OCI-LY1 (cell line): ENCODE results near the gene ANKRD11.

Source experiments
- H2AFZ ChIP-seq: fragments of 200-600 bp; sonication (generic), shearing (Covaris generic); 2 replicates; pipeline ENCODE4 v1.6.0; 2014; ENCODE audit warnings: antibody characterized with exemption, mild to moderate bottlenecking, low read length
- H3F3A ChIP-seq: fragments of 200-600 bp; sonication (generic), shearing (Covaris generic); 2 replicates; pipeline ENCODE4 v1.6.0; 2014; ENCODE audit warnings: mild to moderate bottlenecking, antibody characterized with exemption, low read length, moderate library complexity; ENCODE audit not compliant: insufficient read depth
- H3K27ac ChIP-seq: fragments of 200-600 bp; sonication (generic); 2 replicates; pipeline ENCODE4 v1.5.1; 2014; ENCODE audit warnings: low read length, mixed run types, mild to moderate bottlenecking, low read depth; ENCODE audit not compliant: poor library complexity, severe bottlenecking
- H3K27me3 ChIP-seq: fragments of 200-600 bp; sonication (generic); 2 replicates; pipeline ENCODE4 v1.6.0; 2014; ENCODE audit warnings: antibody characterized with exemption, mild to moderate bottlenecking, low read length, moderate library complexity; ENCODE audit not compliant: insufficient read depth
- H3K36me3 ChIP-seq: fragments of 200-600 bp; sonication (generic); 2 replicates; pipeline ENCODE4 v1.6.1; 2014; ENCODE audit warnings: mild to moderate bottlenecking, antibody characterized with exemption, low read length, moderate library complexity, mixed read lengths; ENCODE audit not compliant: insufficient read depth
- H3K4me1 ChIP-seq: fragments of 200-600 bp; sonication (generic); 2 replicates; pipeline ENCODE4 v1.5.1; 2014; ENCODE audit warnings: mild to moderate bottlenecking, low read length, moderate library complexity; ENCODE audit not compliant: insufficient read depth, severe bottlenecking
- H3K4me2 ChIP-seq: fragments of 200-600 bp; sonication (generic), shearing (Covaris generic); 2 replicates; pipeline ENCODE4 v1.6.1; 2014; ENCODE audit warnings: low read length
- H3K4me3 ChIP-seq: fragments of 200-600 bp; sonication (generic); 2 replicates; pipeline ENCODE4 v1.5.1; 2014; ENCODE audit warnings: low read length, low read depth, mild to moderate bottlenecking, mixed read lengths; ENCODE audit not compliant: poor library complexity, severe bottlenecking
- H3K79me2 ChIP-seq: fragments of 200-600 bp; shearing (Covaris generic); 2 replicates; pipeline ENCODE4 v1.6.1; 2016; ENCODE audit warnings: mixed run types, low read length, mixed read lengths; ENCODE audit not compliant: insufficient read depth
- H3K9ac ChIP-seq: fragments of 200-600 bp; sonication (generic), shearing (Covaris generic); 2 replicates; pipeline ENCODE4 v1.6.1; 2014; ENCODE audit warnings: mild to moderate bottlenecking, low read length, mixed read lengths
- H3K9me2 ChIP-seq: fragments of 200-600 bp; sonication (generic), shearing (Covaris generic); 2 replicates; pipeline ENCODE4 v1.6.1; 2014; ENCODE audit warnings: low read depth, mild to moderate bottlenecking, low read length, mixed read lengths
- H3K9me3 ChIP-seq: fragments of 200-600 bp; shearing (Covaris generic); 2 replicates; pipeline ENCODE4 v1.6.1; 2014; ENCODE audit warnings: low read length, mixed read lengths
- H4K20me1 ChIP-seq: fragments of 200-600 bp; sonication (generic), shearing (Covaris generic); 2 replicates; pipeline ENCODE4 v1.6.0; 2016; ENCODE audit warnings: mild to moderate bottlenecking, low read length; ENCODE audit not compliant: insufficient read depth
- EZH2 ChIP-seq: fragments of 200-600 bp; sonication (generic), shearing (Covaris generic); IDR thresholded peaks from 2 replicates; pipeline ENCODE4 v1.8.0; 2017; ENCODE audit warnings: borderline replicate concordance, mixed run types, mild to moderate bottlenecking, antibody characterized with exemption, low read length, moderate library complexity, mixed read lengths
- TF ChIP-seq, protein P1 (sequence below): fragments of 200-600 bp; sonication (generic), shearing (Covaris generic); IDR thresholded peaks from 2 replicates; pipeline ENCODE4 v1.5.1; 2017; ENCODE audit warnings: mild to moderate bottlenecking, antibody characterized with exemption, low read length, moderate library complexity, mixed read lengths

ANKRD11 gene

DNA sequence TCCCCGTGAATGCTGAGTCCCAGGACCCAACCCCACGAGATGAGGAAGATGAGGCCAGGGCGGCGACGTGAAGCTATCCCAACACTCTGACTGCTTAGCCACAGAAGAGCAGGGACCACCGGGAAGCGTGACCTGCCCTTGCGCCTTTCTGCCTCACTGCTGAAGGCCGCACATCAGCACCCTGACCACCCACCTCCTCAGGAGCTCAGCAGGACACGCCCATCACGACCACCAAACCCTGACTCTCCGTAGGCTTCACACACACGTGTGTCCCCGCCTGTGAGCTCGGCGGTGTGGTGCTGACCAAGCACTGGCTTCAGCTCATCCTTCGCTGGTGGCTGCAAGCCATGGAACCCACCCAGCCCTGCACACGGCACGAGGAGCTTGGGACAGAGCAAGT lies 175.1 kb downstream of the ANKRD11 start:
- no peak overlapping the region for H3K4me2 ChIP-seq
- peaks cover 22% of the 10 kb centered on the region for H3K79me2 ChIP-seq
- no peaks in the 10 kb centered on the region for H3F3A ChIP-seq
- no peaks in the 10 kb centered on the region for H3K27me3 ChIP-seq
- H3K36me3 ChIP-seq = peaks cover 51% of the 10 kb centered on the region
- TF ChIP-seq EZH2 = no peak
- TF ChIP-seq, protein P1, sequence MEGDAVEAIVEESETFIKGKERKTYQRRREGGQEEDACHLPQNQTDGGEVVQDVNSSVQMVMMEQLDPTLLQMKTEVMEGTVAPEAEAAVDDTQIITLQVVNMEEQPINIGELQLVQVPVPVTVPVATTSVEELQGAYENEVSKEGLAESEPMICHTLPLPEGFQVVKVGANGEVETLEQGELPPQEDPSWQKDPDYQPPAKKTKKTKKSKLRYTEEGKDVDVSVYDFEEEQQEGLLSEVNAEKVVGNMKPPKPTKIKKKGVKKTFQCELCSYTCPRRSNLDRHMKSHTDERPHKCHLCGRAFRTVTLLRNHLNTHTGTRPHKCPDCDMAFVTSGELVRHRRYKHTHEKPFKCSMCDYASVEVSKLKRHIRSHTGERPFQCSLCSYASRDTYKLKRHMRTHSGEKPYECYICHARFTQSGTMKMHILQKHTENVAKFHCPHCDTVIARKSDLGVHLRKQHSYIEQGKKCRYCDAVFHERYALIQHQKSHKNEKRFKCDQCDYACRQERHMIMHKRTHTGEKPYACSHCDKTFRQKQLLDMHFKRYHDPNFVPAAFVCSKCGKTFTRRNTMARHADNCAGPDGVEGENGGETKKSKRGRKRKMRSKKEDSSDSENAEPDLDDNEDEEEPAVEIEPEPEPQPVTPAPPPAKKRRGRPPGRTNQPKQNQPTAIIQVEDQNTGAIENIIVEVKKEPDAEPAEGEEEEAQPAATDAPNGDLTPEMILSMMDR = no peak
- no peak overlapping the region for H3K4me3 ChIP-seq
- H3K4me1 ChIP-seq = peaks cover 25% of the 10 kb centered on the region
- H4K20me1 ChIP-seq = no peaks in the 10 kb centered on the region
- no peak overlapping the region for H2AFZ ChIP-seq
- H3K27ac ChIP-seq = peak overlapping the region; percentile 11
- no peaks in the 10 kb centered on the region for H3K9me2 ChIP-seq
- H3K9me3 ChIP-seq = no peaks in the 10 kb centered on the region
- no peak overlapping the region for H3K9ac ChIP-seq

DNA sequence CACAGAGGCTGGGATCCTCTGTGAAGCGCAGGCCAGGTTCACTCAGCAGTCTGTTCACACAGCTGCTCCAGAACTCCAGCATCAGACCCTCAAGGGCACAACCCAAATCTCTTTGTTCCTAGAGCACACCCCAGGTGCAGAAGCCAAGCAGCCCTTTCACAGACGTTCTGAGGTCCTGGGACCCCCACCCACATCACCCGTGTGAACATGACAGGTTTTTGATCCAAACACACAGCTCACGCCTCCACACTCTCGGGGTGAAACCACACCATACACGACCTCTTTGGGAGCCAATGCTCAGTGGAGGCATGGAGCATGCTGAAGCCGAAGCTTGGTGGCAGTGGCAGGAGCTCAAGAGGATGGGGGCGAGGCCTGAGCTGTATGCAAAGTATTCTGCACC lies 175.5 kb downstream of the ANKRD11 start:
- Histone ChIP-seq H2AFZ (no peak overlapping the region), H3K4me3 (no peak overlapping the region), H3K36me3 (peaks cover 54% of the 10 kb centered on the region), H3K27me3 (no peaks in the 10 kb centered on the region), H3K27ac (no peak overlapping the region), H3K79me2 (peaks cover 19% of the 10 kb centered on the region), H3K9ac (no peak overlapping the region), H4K20me1 (no peaks in the 10 kb centered on the region), H3K9me3 (no peaks in the 10 kb centered on the region), H3F3A (no peaks in the 10 kb centered on the region), H3K4me2 (no peak overlapping the region), H3K4me1 (peaks cover 21% of the 10 kb centered on the region), H3K9me2 (no peaks in the 10 kb centered on the region)
- no peak for TF ChIP-seq EZH2
- TF ChIP-seq, protein P1 = no peak

DNA sequence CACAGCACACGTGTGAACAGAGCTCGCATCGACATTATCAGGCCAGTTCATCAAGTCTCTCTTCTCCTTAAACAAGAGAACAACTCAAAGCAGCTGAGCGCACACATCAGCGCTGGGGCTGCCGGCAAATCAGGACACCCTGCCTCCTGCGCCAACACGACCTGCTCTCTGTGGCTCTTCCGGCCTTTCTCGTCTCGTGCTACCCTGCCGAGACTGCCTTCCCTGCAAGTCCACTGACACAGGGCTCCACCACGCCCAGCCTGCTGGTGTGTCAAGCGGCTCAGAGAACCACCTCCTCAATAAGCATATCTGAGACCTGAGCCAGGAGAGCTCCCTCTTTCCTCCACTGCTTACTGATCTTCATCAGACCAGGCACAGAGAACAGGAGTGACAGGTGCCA lies 176.0 kb downstream of the ANKRD11 start:
- no peaks in the 10 kb centered on the region for H3K9me2 ChIP-seq
- no peaks in the 10 kb centered on the region for H3F3A ChIP-seq
- peaks cover 54% of the 10 kb centered on the region for H3K36me3 ChIP-seq
- H3K9ac ChIP-seq = no peak overlapping the region
- no peak for TF ChIP-seq EZH2
- TF ChIP-seq, protein P1 = no peak
- H3K4me2 ChIP-seq = no peak overlapping the region
- H3K79me2 ChIP-seq = peaks cover 14% of the 10 kb centered on the region
- no peak overlapping the region for H3K27ac ChIP-seq
- no peak overlapping the region for H3K4me3 ChIP-seq
- no peaks in the 10 kb centered on the region for H3K9me3 ChIP-seq
- H3K27me3 ChIP-seq = no peaks in the 10 kb centered on the region
- H2AFZ ChIP-seq = no peak overlapping the region
- H4K20me1 ChIP-seq = no peaks in the 10 kb centered on the region
- H3K4me1 ChIP-seq = peaks cover 17% of the 10 kb centered on the region
